ENCODE measurements around the gene ADGRB2.

The ADGRB2 gene

DNA sequence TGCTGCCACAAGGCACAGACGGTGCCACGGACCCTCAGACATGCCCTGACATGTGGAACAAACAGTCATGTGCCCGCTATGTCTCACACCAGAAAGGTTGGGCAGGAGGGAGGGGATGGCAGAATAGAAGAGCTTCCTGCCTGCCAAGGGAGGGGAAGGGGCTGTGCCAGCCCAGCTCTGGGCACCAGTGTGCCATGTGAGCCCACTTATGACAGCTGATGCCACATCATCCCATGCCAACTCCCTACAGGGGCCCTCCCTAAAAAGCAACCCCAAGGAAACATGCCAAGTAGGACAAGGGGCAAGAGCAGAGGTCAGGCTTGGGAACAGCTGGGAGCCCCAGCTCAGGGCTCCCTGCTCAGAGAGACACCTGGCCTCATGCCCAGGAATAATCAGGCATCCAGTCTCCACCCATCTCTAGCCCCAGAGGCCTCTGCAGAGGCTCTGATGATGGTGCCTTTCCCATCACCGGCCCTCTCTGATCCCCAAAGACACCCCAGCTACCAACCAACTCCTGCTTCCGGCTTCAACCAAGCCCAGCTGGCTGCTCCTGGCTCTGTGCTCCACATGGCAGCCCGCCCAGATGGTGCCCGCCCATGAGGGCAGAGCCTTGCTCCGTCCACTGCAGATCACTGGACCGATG is 10.3 kb downstream of the ADGRB2 start:
- no peak overlapping the region for H3K4me3 ChIP-seq (ENCODE audit: low read depth, low read length)
- H3K36me3 ChIP-seq (ENCODE audit: control insufficient read depth in 1 of 2, insufficient read depth in 2 of 2, low read length in 2 of 2): no peaks in the 10 kb centered on the region
- no peak overlapping the region for H3K14ac ChIP-seq (ENCODE audit: low read length)

DNA sequence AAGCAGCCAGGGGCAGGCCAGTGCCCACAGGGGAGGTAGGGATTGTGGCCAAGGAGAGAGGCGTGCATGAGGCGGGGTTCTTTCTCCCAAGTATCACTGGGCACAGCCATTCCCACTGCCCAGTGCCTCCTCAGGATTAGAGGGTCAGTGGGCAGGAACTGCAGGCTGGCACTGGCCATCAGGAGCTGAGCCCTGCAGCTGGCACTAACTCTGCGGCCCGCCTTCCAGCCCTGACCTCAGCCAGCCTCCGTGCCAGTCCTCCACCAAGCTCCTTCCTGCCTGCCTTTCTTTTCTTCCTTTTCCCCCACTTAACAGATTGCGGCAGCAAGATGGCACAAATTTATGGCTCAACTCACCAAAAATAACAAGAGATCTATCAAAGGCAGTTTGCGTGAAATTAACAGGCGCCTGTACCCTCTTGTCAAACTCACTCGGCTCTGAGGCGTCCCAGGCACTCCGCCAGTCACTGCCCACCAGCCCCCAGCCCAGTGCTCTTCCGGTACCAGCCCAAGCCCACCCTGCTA is 11.1 kb downstream of the ADGRB2 start:
- peaks cover 2% of the 10 kb centered on the region for H3K9me3 ChIP-seq (ENCODE audit: insufficient read depth, low read depth, low read length)
- H2AK5ac ChIP-seq (ENCODE audit: low read length): peak overlapping the region; percentile 42
- no peak for DNase-seq
- H4K91ac ChIP-seq (ENCODE audit: low read depth, low read length): no peak overlapping the region
- H3K36me3 ChIP-seq (ENCODE audit: control insufficient read depth in 1 of 2, insufficient read depth in 2 of 2, low read length in 2 of 2): no peaks in the 10 kb centered on the region
- no peak overlapping the region for H3K9ac ChIP-seq (ENCODE audit: low read length)
- no peaks in the 10 kb centered on the region for H3K79me2 ChIP-seq (ENCODE audit: control insufficient read depth, insufficient read depth, low read length, poor library complexity)
- no peak overlapping the region for H3K23ac ChIP-seq (ENCODE audit: low read length)
- H3K4me2 ChIP-seq (ENCODE audit: low read length): no peak overlapping the region
- no peak overlapping the region for H3K18ac ChIP-seq (ENCODE audit: low read length)
- H3K79me1 ChIP-seq (ENCODE audit: low read length): peaks cover 3% of the 10 kb centered on the region
- no peak overlapping the region for H4K8ac ChIP-seq (ENCODE audit: low read depth, low read length)
- peaks cover 35 to 38% of the 10 kb centered on the region in 2 experiments for H3K4me1 ChIP-seq (ENCODE audit: control insufficient read depth in 1 of 2, insufficient read depth in 2 of 2, low read length in 2 of 2)
- H3K4ac ChIP-seq (ENCODE audit: low read depth, low read length): no peak overlapping the region
- no peak overlapping the region for H2BK120ac ChIP-seq (ENCODE audit: insufficient read depth, low read length, poor library complexity)
- H2BK12ac ChIP-seq (ENCODE audit: low read length): peak overlapping the region; percentile 16
- no CpG with 5 or more reads among the region's 12 CpGs for WGBS (ENCODE audit: extremely low coverage, insufficient coverage, insufficient read length)
- H3K4me3 ChIP-seq (ENCODE audit: low read depth, low read length): no peak overlapping the region
- H2AFZ ChIP-seq (ENCODE audit: insufficient read depth, low read length, poor library complexity): no peak overlapping the region
- H3K27me3 ChIP-seq (ENCODE audit: insufficient read depth, low read length): no peaks in the 10 kb centered on the region
- H4K12ac ChIP-seq (ENCODE audit: low read depth, low read length): no peak overlapping the region
- no peak overlapping the region for H2BK5ac ChIP-seq (ENCODE audit: low read depth, low read length, poor library complexity)
- no peak overlapping the region for H3K27ac ChIP-seq (ENCODE audit: low read depth, low read length)
- H3K14ac ChIP-seq (ENCODE audit: low read length): no peak overlapping the region

More for the DNA sequence above, 10.3 kb downstream of the ADGRB2 start:
- Histone ChIP-seq H3K23ac (ENCODE audit: low read length) (no peak overlapping the region), H3K27ac (ENCODE audit: low read depth, low read length) (no peak overlapping the region), H2BK5ac (ENCODE audit: low read depth, low read length, poor library complexity) (no peak overlapping the region), H4K8ac (ENCODE audit: low read depth, low read length) (no peak overlapping the region), H3K27me3 (ENCODE audit: insufficient read depth, low read length) (no peaks in the 10 kb centered on the region), H2BK120ac (ENCODE audit: insufficient read depth, low read length, poor library complexity) (no peak overlapping the region), H3K4me1 (ENCODE audit: control insufficient read depth in 1 of 2, insufficient read depth in 2 of 2, low read length in 2 of 2) (peaks cover 29 to 30% of the 10 kb centered on the region in 2 experiments), H3K4me2 (ENCODE audit: low read length) (no peak overlapping the region), H2AK5ac (ENCODE audit: low read length) (peak overlapping the region; percentile 42), H3K18ac (ENCODE audit: low read length) (no peak overlapping the region), H2BK12ac (ENCODE audit: low read length) (peak overlapping the region; percentile 29), H4K12ac (ENCODE audit: low read depth, low read length) (no peak overlapping the region), H3K9me3 (ENCODE audit: insufficient read depth, low read depth, low read length) (peaks cover 2% of the 10 kb centered on the region), H3K9ac (ENCODE audit: low read length) (no peak overlapping the region), H3K4ac (ENCODE audit: low read depth, low read length) (no peak overlapping the region), H2AFZ (ENCODE audit: insufficient read depth, low read length, poor library complexity) (no peak overlapping the region), H3K79me1 (ENCODE audit: low read length) (peaks cover 3% of the 10 kb centered on the region), H4K91ac (ENCODE audit: low read depth, low read length) (no peak overlapping the region), H3K79me2 (ENCODE audit: control insufficient read depth, insufficient read depth, low read length, poor library complexity) (no peaks in the 10 kb centered on the region)
- DNase-seq: no peak
- no CpG with 5 or more reads among the region's 9 CpGs for WGBS (ENCODE audit: extremely low coverage, insufficient coverage, insufficient read length)

DNA sequence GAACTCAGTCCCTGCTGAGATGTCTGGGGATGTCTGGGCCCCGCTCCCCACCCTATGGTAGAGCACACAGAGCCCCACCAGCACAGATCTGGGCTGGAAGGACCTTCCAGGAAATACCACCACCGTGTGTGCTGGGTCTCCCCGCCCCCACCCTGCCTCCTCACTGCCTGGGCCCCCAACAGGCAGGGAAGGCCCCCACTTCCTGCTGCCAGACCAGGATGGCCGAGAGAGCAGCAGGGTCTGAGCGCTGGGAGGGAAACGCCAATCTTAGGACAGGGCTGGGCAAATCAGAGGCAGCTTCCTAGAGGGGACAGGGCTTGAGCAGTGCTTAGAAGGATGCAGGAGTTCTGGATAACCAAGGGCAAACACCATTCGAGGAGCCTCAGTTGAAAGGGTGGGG is 11.9 kb downstream of the ADGRB2 start:
- Histone ChIP-seq H3K27me3 (ENCODE audit: insufficient read depth, low read length) (no peaks in the 10 kb centered on the region), H3K36me3 (ENCODE audit: control insufficient read depth in 1 of 2, insufficient read depth in 2 of 2, low read length in 2 of 2) (no peaks in the 10 kb centered on the region), H4K8ac (ENCODE audit: low read depth, low read length) (no peak overlapping the region), H2AK5ac (ENCODE audit: low read length) (no peak overlapping the region), H3K4me3 (ENCODE audit: low read depth, low read length) (no peak overlapping the region), H3K4me1 (ENCODE audit: control insufficient read depth in 1 of 2, insufficient read depth in 2 of 2, low read length in 2 of 2) (peaks cover 40 to 43% of the 10 kb centered on the region in 2 experiments), H3K4me2 (ENCODE audit: low read length) (no peak overlapping the region), H3K14ac (ENCODE audit: low read length) (no peak overlapping the region), H2BK12ac (ENCODE audit: low read length) (no peak overlapping the region), H4K12ac (ENCODE audit: low read depth, low read length) (no peak overlapping the region), H2BK5ac (ENCODE audit: low read depth, low read length, poor library complexity) (no peak overlapping the region), H3K9me3 (ENCODE audit: insufficient read depth, low read depth, low read length) (peaks cover 2% of the 10 kb centered on the region), H4K91ac (ENCODE audit: low read depth, low read length) (no peak overlapping the region), H3K4ac (ENCODE audit: low read depth, low read length) (no peak overlapping the region), H3K23ac (ENCODE audit: low read length) (no peak overlapping the region), H3K79me1 (ENCODE audit: low read length) (peaks cover 5% of the 10 kb centered on the region), H2BK120ac (ENCODE audit: insufficient read depth, low read length, poor library complexity) (no peak overlapping the region), H3K18ac (ENCODE audit: low read length) (no peak overlapping the region), H3K79me2 (ENCODE audit: control insufficient read depth, insufficient read depth, low read length, poor library complexity) (no peaks in the 10 kb centered on the region), H2AFZ (ENCODE audit: insufficient read depth, low read length, poor library complexity) (no peak overlapping the region), H3K9ac (ENCODE audit: low read length) (no peak overlapping the region), H3K27ac (ENCODE audit: low read depth, low read length) (no peak overlapping the region)
- no peak for DNase-seq
- WGBS (ENCODE audit: extremely low coverage, insufficient coverage, insufficient read length): no CpG with 5 or more reads among the region's 7 CpGs

DNA sequence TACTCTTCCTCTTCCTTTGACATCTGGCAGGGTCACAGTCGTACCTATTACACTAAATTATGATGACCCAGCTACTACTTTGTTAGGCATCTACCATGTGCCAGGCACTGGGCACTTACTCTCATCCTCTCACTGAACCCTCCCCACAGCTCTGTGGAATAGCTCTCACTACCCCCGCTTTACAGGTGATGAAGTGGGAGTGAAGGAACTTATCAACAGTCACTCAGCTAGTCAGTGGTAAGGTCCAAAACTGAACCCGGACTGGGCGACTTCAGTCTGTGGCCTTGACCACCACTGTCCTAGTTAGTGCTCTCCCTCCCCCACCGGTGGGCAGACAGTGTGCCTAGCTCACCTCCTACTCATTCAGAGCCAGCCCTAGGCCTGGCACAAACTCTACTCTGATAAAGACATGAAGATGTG is 12.3 kb downstream of the ADGRB2 start:
- Histone ChIP-seq H3K23ac (ENCODE audit: low read length) (no peak overlapping the region), H2BK5ac (ENCODE audit: low read depth, low read length, poor library complexity) (no peak overlapping the region), H3K4me2 (ENCODE audit: low read length) (no peak overlapping the region), H3K36me3 (ENCODE audit: control insufficient read depth in 1 of 2, insufficient read depth in 2 of 2, low read length in 2 of 2) (no peaks in the 10 kb centered on the region), H3K27ac (ENCODE audit: low read depth, low read length) (no peak overlapping the region), H2BK120ac (ENCODE audit: insufficient read depth, low read length, poor library complexity) (no peak overlapping the region), H3K9me3 (ENCODE audit: insufficient read depth, low read depth, low read length) (peaks cover 2% of the 10 kb centered on the region), H3K14ac (ENCODE audit: low read length) (no peak overlapping the region), H4K91ac (ENCODE audit: low read depth, low read length) (no peak overlapping the region), H3K79me1 (ENCODE audit: low read length) (peaks cover 5% of the 10 kb centered on the region), H3K9ac (ENCODE audit: low read length) (no peak overlapping the region), H3K4me1 (ENCODE audit: control insufficient read depth in 1 of 2, insufficient read depth in 2 of 2, low read length in 2 of 2) (peaks cover 44 to 47% of the 10 kb centered on the region in 2 experiments), H2BK12ac (ENCODE audit: low read length) (no peak overlapping the region), H4K8ac (ENCODE audit: low read depth, low read length) (no peak overlapping the region), H3K4me3 (ENCODE audit: low read depth, low read length) (no peak overlapping the region), H2AK5ac (ENCODE audit: low read length) (no peak overlapping the region), H3K18ac (ENCODE audit: low read length) (no peak overlapping the region), H4K12ac (ENCODE audit: low read depth, low read length) (no peak overlapping the region), H2AFZ (ENCODE audit: insufficient read depth, low read length, poor library complexity) (no peak overlapping the region), H3K4ac (ENCODE audit: low read depth, low read length) (no peak overlapping the region), H3K27me3 (ENCODE audit: insufficient read depth, low read length) (no peaks in the 10 kb centered on the region), H3K79me2 (ENCODE audit: control insufficient read depth, insufficient read depth, low read length, poor library complexity) (no peaks in the 10 kb centered on the region)
- WGBS (ENCODE audit: extremely low coverage, insufficient coverage, insufficient read length): no CpG with 5 or more reads among the region's 5 CpGs
- no peak for DNase-seq
